Measurements from ENCODE around the gene MRTFB. TPM values are rescaled to one million over a fixed set of nuclear protein-coding genes. Genes with fewer than 3 reads are reported as not detected.

The MRTFB gene
- total and polyA plus RNA-seq, 5 donors = 12.9 to 61.8 (median 44.8) TPM

GRCh38 chr16:14302031-14302398 is 230.9 kb downstream of the MRTFB start:
- DNase-seq = peak; percentile 68 to 89 (median 88)
- WGBS = under 1% methylated on average over 37 of the region's 37 CpGs
- no peaks in the 10 kb centered on the region for H3K27me3 ChIP-seq (ENCODE audit: control insufficient read depth, insufficient read depth)
- ATAC-seq = peak; percentile 87 to 90
- intact Hi-C loops (cut with DNase I) = loop anchor here in 3 of 4 donors (2.0 to 10.0 kb wide), 4 partner anchors 113 to 225 kb away; no protein-coding TSS in a partner anchor
- H3K9me3 ChIP-seq (ENCODE audit: control insufficient read depth, low read length) = no peaks in the 10 kb centered on the region
- peak overlapping the region; percentile 98 for H3K4me3 ChIP-seq (ENCODE audit: low read length)
- H3K4me1 ChIP-seq (ENCODE audit: control insufficient read depth, insufficient read depth, low read length) = no peaks in the 10 kb centered on the region
- H3K27ac ChIP-seq (ENCODE audit: low read length) = peak overlapping the region; percentile 60

- Histone ChIP-seq H3K9me3 (ENCODE audit: control insufficient read depth, low read length) (no peaks in the 10 kb centered on the region), H3K27me3 (ENCODE audit: control insufficient read depth, insufficient read depth) (no peaks in the 10 kb centered on the region), H3K4me1 (ENCODE audit: control insufficient read depth, insufficient read depth, low read length) (peaks cover 3% of the 10 kb centered on the region), H3K4me3 (ENCODE audit: low read length) (peak overlapping the region; percentile 98), H3K27ac (ENCODE audit: low read length) (peak overlapping the region; percentile 60)
- intact Hi-C loops (cut with DNase I) = loop anchor here in 3 of 4 donors (2.0 to 10.0 kb wide), 4 partner anchors 112 to 225 kb away; no protein-coding TSS in a partner anchor
- ATAC-seq = peak; percentile 14 to 23
- under 1% methylated on average over 86 of the region's 86 CpGs for WGBS
- DNase-seq = peak; percentile 46 to 81 (median 79)
Observed at GRCh38 chr16:14302399-14303181, 231.5 kb downstream of the MRTFB start.

- Histone ChIP-seq H3K27ac (ENCODE audit: low read length) (peak overlapping the region; percentile 60), H3K4me1 (ENCODE audit: control insufficient read depth, insufficient read depth, low read length) (peaks cover 3% of the 10 kb centered on the region), H3K27me3 (ENCODE audit: control insufficient read depth, insufficient read depth) (no peaks in the 10 kb centered on the region), H3K9me3 (ENCODE audit: control insufficient read depth, low read length) (no peaks in the 10 kb centered on the region), H3K4me3 (ENCODE audit: low read length) (peak overlapping the region; percentile 98)
- 11% methylated on average over 14 of the region's 14 CpGs for WGBS
- ATAC-seq (no peak), DNase-seq (peak in 1 of 3 donors; percentile 66)
- intact Hi-C loops (cut with DNase I) = loop anchor here in 3 of 4 donors (2.0 to 10.0 kb wide), 4 partner anchors 112 to 224 kb away; no protein-coding TSS in a partner anchor
Observed at GRCh38 chr16:14303182-14303618, 232.1 kb downstream of the MRTFB start.

- ATAC-seq = no peak
- Histone ChIP-seq H3K27ac (ENCODE audit: low read length) (peak overlapping the region; percentile 7), H3K4me1 (ENCODE audit: control insufficient read depth, insufficient read depth, low read length) (peaks cover 3% of the 10 kb centered on the region), H3K27me3 (ENCODE audit: control insufficient read depth, insufficient read depth) (no peaks in the 10 kb centered on the region), H3K4me3 (ENCODE audit: low read length) (peak overlapping the region; percentile 98), H3K9me3 (ENCODE audit: control insufficient read depth, low read length) (no peaks in the 10 kb centered on the region)
- DNase-seq = peak in 1 of 3 donors; percentile 72
- intact Hi-C loops (cut with DNase I) = loop anchor here in 3 of 4 donors (2.0 to 10.0 kb wide), 4 partner anchors 111 to 223 kb away; no protein-coding TSS in a partner anchor
- WGBS = 50% methylated on average over 31 of the region's 31 CpGs
Observed at GRCh38 chr16:14303639-14304394, 232.7 kb downstream of the MRTFB start.

- no peak overlapping the region for H3K4me3 ChIP-seq (ENCODE audit: low read length)
- 84% methylated on average over 12 of the region's 12 CpGs for WGBS
- peaks cover 3% of the 10 kb centered on the region for H3K4me1 ChIP-seq (ENCODE audit: control insufficient read depth, insufficient read depth, low read length)
- no peak overlapping the region for H3K27ac ChIP-seq (ENCODE audit: low read length)
- DNase-seq (no peak), ATAC-seq (no peak)
- H3K27me3 ChIP-seq (ENCODE audit: control insufficient read depth, insufficient read depth) = no peaks in the 10 kb centered on the region
- intact Hi-C loops (cut with DNase I) = loop anchor here in 2 of 4 donors (5.0 to 10.0 kb wide), 3 partner anchors 110 to 222 kb away; no protein-coding TSS in a partner anchor
- H3K9me3 ChIP-seq (ENCODE audit: control insufficient read depth, low read length) = no peaks in the 10 kb centered on the region
Observed at GRCh38 chr16:14304891-14305460, 233.9 kb downstream of the MRTFB start.

GRCh38 chr16:14306485-14307058 is 235.5 kb downstream of the MRTFB start:
- no peak overlapping the region for H3K4me3 ChIP-seq (ENCODE audit: low read length)
- peak overlapping the region; percentile 49 for H3K27ac ChIP-seq (ENCODE audit: low read length)

GRCh38 chr16:14307059-14307526 is 236.0 kb downstream of the MRTFB start:
- ATAC-seq = no peak

More at GRCh38 chr16:14306485-14307058, 235.5 kb downstream of the MRTFB start:
- Histone ChIP-seq H3K27me3 (ENCODE audit: control insufficient read depth, insufficient read depth) (no peaks in the 10 kb centered on the region), H3K4me1 (ENCODE audit: control insufficient read depth, insufficient read depth, low read length) (peaks cover 5% of the 10 kb centered on the region), H3K9me3 (ENCODE audit: control insufficient read depth, low read length) (no peaks in the 10 kb centered on the region)
- no peak for ATAC-seq
- intact Hi-C loops (cut with DNase I) = loop anchor here in 1 of 4 donors (10.0 kb wide), 1 partner anchor 108 kb away; no protein-coding TSS in a partner anchor
- 84% methylated on average over 11 of the region's 11 CpGs for WGBS
- peak in 1 of 3 donors; percentile 12 for DNase-seq

GRCh38 chr16:14307527-14308367 is 236.6 kb downstream of the MRTFB start:
- intact Hi-C loops (cut with DNase I) = loop anchor here in 1 of 4 donors (10.0 kb wide), 1 partner anchor 107 kb away; no protein-coding TSS in a partner anchor
- peak; percentile 49 to 52 for ATAC-seq
- WGBS = 58% methylated on average over 23 of the region's 23 CpGs
- Histone ChIP-seq H3K4me1 (ENCODE audit: control insufficient read depth, insufficient read depth, low read length) (peaks cover 5% of the 10 kb centered on the region), H3K4me3 (ENCODE audit: low read length) (no peak overlapping the region), H3K27me3 (ENCODE audit: control insufficient read depth, insufficient read depth) (no peaks in the 10 kb centered on the region), H3K9me3 (ENCODE audit: control insufficient read depth, low read length) (no peaks in the 10 kb centered on the region), H3K27ac (ENCODE audit: low read length) (peak overlapping the region; percentile 47)
- DNase-seq = peak; percentile 48 to 69 (median 53)

More at GRCh38 chr16:14307059-14307526, 236.0 kb downstream of the MRTFB start:
- no peak overlapping the region for H3K4me3 ChIP-seq (ENCODE audit: low read length)
- H3K27me3 ChIP-seq (ENCODE audit: control insufficient read depth, insufficient read depth) = no peaks in the 10 kb centered on the region
- DNase-seq = no peak
- 68% methylated on average over 10 of the region's 10 CpGs for WGBS
- no peaks in the 10 kb centered on the region for H3K9me3 ChIP-seq (ENCODE audit: control insufficient read depth, low read length)
- peaks cover 5% of the 10 kb centered on the region for H3K4me1 ChIP-seq (ENCODE audit: control insufficient read depth, insufficient read depth, low read length)
- H3K27ac ChIP-seq (ENCODE audit: low read length) = peak overlapping the region; percentile 47
- intact Hi-C loops (cut with DNase I) = loop anchor here in 1 of 4 donors (10.0 kb wide), 1 partner anchor 108 kb away; no protein-coding TSS in a partner anchor

- DNase-seq = peak in 1 of 3 donors; percentile 6
- Histone ChIP-seq H3K4me1 (ENCODE audit: control insufficient read depth, insufficient read depth, low read length) (peaks cover 5% of the 10 kb centered on the region), H3K9me3 (ENCODE audit: control insufficient read depth, low read length) (no peaks in the 10 kb centered on the region), H3K27ac (ENCODE audit: low read length) (no peak overlapping the region), H3K27me3 (ENCODE audit: control insufficient read depth, insufficient read depth) (no peaks in the 10 kb centered on the region), H3K4me3 (ENCODE audit: low read length) (no peak overlapping the region)
- intact Hi-C loops (cut with DNase I) = loop anchor here in 1 of 4 donors (10.0 kb wide), 1 partner anchor 106 kb away; no protein-coding TSS in a partner anchor
- WGBS = 92% methylated on average over 1 of the region's 1 CpG
- ATAC-seq = no peak
Observed at GRCh38 chr16:14308368-14308723, 237.2 kb downstream of the MRTFB start.

Measured in right cardiac atrium (tissue), 5 donors.